ENCODE measurements around the gene REXO2. TPM values are rescaled to one million over a fixed set of nuclear protein-coding genes. Genes with fewer than 3 reads are reported as not detected.

REXO2 gene
- total RNA-seq = 163 and 175 TPM in 2 replicates

DNA sequence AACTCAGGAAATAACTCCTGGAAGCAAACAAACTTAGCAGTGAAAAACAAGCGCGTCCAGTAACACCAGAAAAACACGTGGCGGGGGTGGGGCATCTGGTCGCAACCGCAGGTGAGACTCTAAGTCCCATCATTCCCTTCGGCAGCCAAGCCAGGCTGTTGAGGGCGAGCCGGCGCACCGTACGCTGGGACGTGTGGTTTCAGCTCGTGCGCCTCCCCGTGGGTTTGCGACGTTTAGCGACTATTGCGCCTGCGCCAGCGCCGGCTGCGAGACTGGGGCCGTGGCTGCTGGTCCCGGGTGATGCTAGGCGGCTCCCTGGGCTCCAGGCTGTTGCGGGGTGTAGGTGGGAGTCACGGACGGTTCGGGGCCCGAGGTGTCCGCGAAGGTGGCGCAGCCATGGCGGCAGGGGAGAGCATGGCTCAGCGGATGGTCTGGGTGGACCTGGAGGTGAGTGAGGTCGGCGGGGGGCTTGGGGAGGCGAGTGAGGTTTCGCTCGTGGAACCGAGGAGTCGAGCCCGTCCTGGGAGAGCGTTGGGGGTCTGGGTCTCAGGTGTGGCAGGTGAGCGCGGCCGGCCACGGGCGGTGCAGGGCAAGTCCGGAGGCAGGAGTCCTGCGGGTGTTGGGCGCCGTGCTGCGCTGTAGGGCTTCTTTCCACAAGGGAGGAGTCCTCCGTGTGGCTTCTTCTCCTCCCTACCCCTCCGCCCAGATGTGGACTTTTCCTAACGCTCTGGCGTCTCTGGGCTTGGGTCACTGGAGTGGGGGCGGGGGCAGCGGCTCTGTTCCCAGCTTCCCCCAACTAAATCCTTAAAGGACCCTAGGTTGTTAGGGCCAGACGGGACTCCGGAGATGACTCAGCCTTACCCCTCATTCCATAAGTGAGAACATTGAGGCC lies at the start of gene REXO2:
Gene REXO2, plus strand, starts transcription at position 239 of the 892 bp plus-strand sequence. Its CDS starts 62 bp downstream, at position 301.

DNA sequence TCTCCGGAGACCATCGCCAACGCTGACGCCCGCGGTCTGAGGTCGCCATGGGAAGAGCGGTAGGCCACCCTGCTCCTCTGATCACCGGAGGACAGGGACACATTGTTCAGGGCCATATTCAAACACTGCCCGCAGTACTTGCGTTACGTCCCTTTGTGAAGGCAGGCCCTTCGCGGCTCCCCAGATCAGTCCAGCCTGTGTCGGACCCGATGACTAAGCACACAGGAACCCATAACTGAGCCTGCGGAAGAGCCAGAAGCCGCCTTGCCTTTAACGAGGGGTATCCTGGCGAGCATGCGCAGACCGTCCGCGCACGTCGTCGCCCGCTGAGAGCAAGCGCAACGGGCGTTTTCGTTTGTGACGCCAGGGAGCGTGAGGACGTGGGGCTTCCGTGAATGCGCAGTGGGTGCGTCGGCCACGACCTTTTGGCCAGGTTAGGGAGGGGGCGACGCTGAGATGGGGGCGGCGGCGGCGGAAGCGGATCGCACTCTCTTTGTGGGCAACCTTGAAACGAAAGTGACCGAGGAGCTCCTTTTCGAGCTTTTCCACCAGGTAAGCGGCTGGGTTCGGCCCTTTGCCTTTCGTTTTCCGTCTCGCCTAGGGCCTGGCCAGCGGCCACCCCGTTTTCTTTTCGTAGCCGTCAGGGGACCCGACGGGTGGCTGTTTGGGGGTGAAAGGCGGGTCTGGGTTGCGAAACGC lies 38.9 kb upstream of the REXO2 start, which contains the start of the genes C11orf71 and RBM7:
Gene C11orf71, minus strand, starts transcription at position 296 of the 699 bp plus-strand sequence. Its CDS starts 180 bp downstream, at position 116.
Gene RBM7, plus strand, starts transcription at position 451 of the 699 bp plus-strand sequence. Its CDS starts 6 bp downstream, at position 457.

Other genes with a start within 250 kb of the REXO2 start
- gene NNMT, start 143.1 kb upstream of the REXO2 start, total RNA-seq = 171 and 202 TPM in 2 replicates
- 3.4 and 3.6 TPM in 2 replicates for gene C11orf71, start 39.0 kb upstream of the REXO2 start, total RNA-seq
- 39.5 and 46.1 TPM in 2 replicates for gene RBM7, start 38.8 kb upstream of the REXO2 start, total RNA-seq
- gene NXPE1, start 120.4 kb downstream of the REXO2 start, total RNA-seq = not detected in 2 replicates
- not detected in 2 replicates for gene NXPE4, start 156.3 kb downstream of the REXO2 start, total RNA-seq
- gene NXPE2, start 239.1 kb downstream of the REXO2 start, total RNA-seq = 0.13 TPM in 1 of 2 replicates, not detected in the other

Measured in thoracic aorta endothelial cell (primary cell).